B cell (primary cell): Measurements from ENCODE around the gene ANKRD13C. TPM values are rescaled to one million over a fixed set of nuclear protein-coding genes. Genes with fewer than 3 reads are reported as not detected.

Experiments
- ATAC-seq: fragments of 200-7000 bp; cut with Tn5 transposase; one replicate; pipeline ENCODE4 v1.10.0; 2021; ENCODE audit warnings: low read depth, mild to moderate bottlenecking, moderate number of reproducible peaks, moderate library complexity
- CTCF ChIA-PET: fragments of 350-600 bp; sonication (Branson Sonifier 250); formaldehyde crosslinking; loops from one replicate; lab custom pipeline; 2021; ENCODE audit warnings: antibody characterized with exemption, inconsistent platforms; lab: Charles Lee
- POLR2A ChIA-PET: fragments of 350-600 bp; sonication (Branson Sonifier 250); formaldehyde crosslinking; loops from one replicate; lab custom pipeline; 2021; ENCODE audit warnings: antibody characterized with exemption; lab: Charles Lee
- DNase-seq: peaks from one replicate; pipeline ENCODE4 v3.0.0; 2013
- H2AFZ ChIP-seq: 2 replicates; pipeline ENCODE4 v1.6.1; 2012; ENCODE audit warnings: mild to moderate bottlenecking, low read depth, low read length; ENCODE audit not compliant: insufficient read depth, poor library complexity, severe bottlenecking
- H3K27ac ChIP-seq, 2 donors: 1 replicate in 1 of 2; 2 replicates in 1 of 2; pipeline ENCODE4 v1.5.1; 2012 to 2013; ENCODE audit warnings: low read length in 2 of 2, mild to moderate bottlenecking in 2 of 2, moderate library complexity in 1 of 2
- H3K27me3 ChIP-seq, 4 experiments: fragments of 200-600 bp in 1 of 4; sonication (generic) in 1 of 4; replicated peaks in 1 of 4; 1 replicate in 2 of 4; 2 replicates in 2 of 4; pipeline versions ENCODE4 v1.6.1 to v1.7.0; 2013 to 2016; ENCODE audit warnings: low read length in 3 of 4, mild to moderate bottlenecking in 2 of 4, mixed read lengths in 1 of 4, moderate library complexity in 1 of 4; ENCODE audit not compliant: insufficient read depth in 4 of 4, control insufficient read depth in 3 of 4; ENCODE audit errors: control extremely low read depth in 1 of 4
- H3K36me3 ChIP-seq, 2 experiments: replicated peaks in 1 of 2; 1 replicate in 1 of 2; 2 replicates in 1 of 2; pipeline versions ENCODE4 v1.6.1 to v1.7.1; 2013; ENCODE audit warnings: low read length in 1 of 2; ENCODE audit not compliant: insufficient read depth in 2 of 2, control insufficient read depth in 1 of 2; ENCODE audit errors: control extremely low read depth in 1 of 2, extremely low read depth in 1 of 2
- H3K4me1 ChIP-seq, 2 donors: fragments of 200-600 bp in 1 of 2; sonication (generic) in 1 of 2; 1 replicate in 1 of 2; 2 replicates in 1 of 2; pipeline versions ENCODE4 v1.5.1 to v1.6.1; 2013 to 2017; ENCODE audit warnings: low read length in 2 of 2; ENCODE audit not compliant: control insufficient read depth in 2 of 2, insufficient read depth in 2 of 2
- H3K4me2 ChIP-seq: replicated peaks from 2 replicates; pipeline ENCODE3; 2012; ENCODE audit warnings: mild to moderate bottlenecking, low read depth, low read length; ENCODE audit not compliant: poor library complexity, severe bottlenecking
- H3K4me3 ChIP-seq, 5 experiments: fragments of 200-600 bp in 1 of 5; sonication (generic) in 1 of 5; 1 replicate in 3 of 5; 2 replicates in 2 of 5; pipeline versions ENCODE4 v1.5.1 to v1.7.0; 2011 to 2016; ENCODE audit warnings: low read length in 4 of 5, mild to moderate bottlenecking in 4 of 5, low read depth in 2 of 5, control low read depth in 1 of 5, moderate library complexity in 1 of 5; ENCODE audit not compliant: insufficient read depth in 1 of 5; ENCODE audit errors: control extremely low read depth in 1 of 5, extremely low read depth in 1 of 5
- H3K79me2 ChIP-seq: fragments of 200-600 bp; sonication (generic); one replicate; pipeline ENCODE4 v1.6.0; 2016; ENCODE audit warnings: low read length; ENCODE audit not compliant: control insufficient read depth, insufficient read depth
- H3K9ac ChIP-seq: fragments of 200-600 bp; sonication (generic); 2 replicates; pipeline ENCODE4 v1.6.1; 2017; ENCODE audit warnings: mild to moderate bottlenecking, low read length, moderate library complexity
- H3K9me3 ChIP-seq, 3 donors: one replicate each; pipeline versions ENCODE4 v1.6.1 to v1.7.1; 2013; ENCODE audit warnings: low read length in 2 of 3; ENCODE audit not compliant: control insufficient read depth in 2 of 3, insufficient read depth in 1 of 3; ENCODE audit errors: control extremely low read depth in 1 of 3
- H4K20me1 ChIP-seq: 2 replicates; pipeline ENCODE4 v1.6.0; 2012; ENCODE audit warnings: mild to moderate bottlenecking, low read length; ENCODE audit not compliant: insufficient read depth, control insufficient read depth, poor library complexity, severe bottlenecking
- H3K27ac Mint-ChIP-seq: one replicate; pipeline ENCODE4 v1.8.0; 2021; ENCODE audit warnings: mixed read lengths
- H3K27me3 Mint-ChIP-seq: one replicate; pipeline ENCODE4 v1.8.0; 2021; ENCODE audit warnings: mixed read lengths
- H3K4me1 Mint-ChIP-seq: one replicate; pipeline ENCODE4 v1.8.0; 2021; ENCODE audit warnings: mixed read lengths
- H3K4me3 Mint-ChIP-seq: one replicate; pipeline ENCODE4 v1.8.0; 2021; ENCODE audit warnings: mixed read lengths
- H3K9me3 Mint-ChIP-seq: one replicate; pipeline ENCODE4 v1.8.0; 2022; ENCODE audit warnings: mixed read lengths; ENCODE audit not compliant: insufficient read depth
- CTCF ChIP-seq: fragments of 200-600 bp; IDR thresholded peaks from one replicate; pipeline ENCODE4 v1.8.0; 2022; ENCODE audit warnings: antibody characterized with exemption, mild to moderate bottlenecking
- EZH2 ChIP-seq: IDR thresholded peaks from 2 replicates; pipeline ENCODE4 v1.6.1; 2012; ENCODE audit warnings: borderline replicate concordance, low read depth, mild to moderate bottlenecking, moderate library complexity, low read length; ENCODE audit not compliant: insufficient read depth, poor library complexity, severe bottlenecking
- WGBS: methylation state at CpG from one replicate; pipeline ENCODE4 v1.1.5; 2013; ENCODE audit warnings: missing lambda C conversion rate; ENCODE audit not compliant: insufficient coverage; 5-methylcytosine and 5-hydroxymethylcytosine counted together
- intact Hi-C: fragments of 100-400 bp; cut with micrococcal nuclease; formaldehyde crosslinking; loops from one replicate; pipeline ENCODE4 v1.10.0; 2022
- polyA plus RNA-seq: library from polyadenylated mRNA; depleted of rRNA; stranded (reverse); fragments of >200 nt; gene quantifications from 2 replicates; pipeline ENCODE4 v1.2.3, GENCODE V29; 2012
- total RNA-seq, 2 donors: library from RNA; stranded (reverse); fragments of 120-200 nt in 1 of 2; gene quantifications; 1 replicate in 1 of 2; 2 replicates in 1 of 2; pipeline versions ENCODE4 v1.2.3 to v1.2.4, GENCODE V29; 2013 to 2022

Gene ANKRD13C
- total and polyA plus RNA-seq, 2 donors (not counting 1 experiment from before 2014, with no cell fraction given) = 7.9 to 29.9 TPM

GRCh38 chr1:70222716-70223235 lies 131.7 kb downstream of the ANKRD13C start:
- Histone ChIP-seq H3K4me2 (peak overlapping the region; percentile 67), H3K36me3 (peaks cover 3 to 26% of the 10 kb centered on the region in 2 experiments), H3K79me2 (peaks cover 85% of the 10 kb centered on the region), H4K20me1 (peaks cover 19% of the 10 kb centered on the region), H3K4me1 (peaks cover 11 to 27% of the 10 kb centered on the region in 2 donors), H3K27me3 (no peaks in the 10 kb centered on the region), H3K27ac (peak overlapping the region; percentile 94), H2AFZ (no peak overlapping the region), H3K9ac (peak overlapping the region; percentile 86), H3K9me3 (no peaks in the 10 kb centered on the region), H3K4me3 (peak overlapping the region in 1 of 5 experiments; percentile 69)
- Mint-ChIP-seq H3K9me3 (no peaks in the 10 kb centered on the region), H3K27me3 (no peaks in the 10 kb centered on the region), H3K27ac (no peak overlapping the region), H3K4me1 (peaks cover 59% of the 10 kb centered on the region), H3K4me3 (peak overlapping the region; percentile 32)
- DNase-seq (no peak), ATAC-seq (no peak)
- no peak for TF ChIP-seq EZH2
- TF ChIP-seq CTCF = no peak
- POLR2A ChIA-PET = interaction anchor here (0.6 kb wide), 1 partner anchor 23 kb away, joined by 3 read pairs; no protein-coding TSS in a partner anchor
- intact Hi-C loops = no loop called here
- WGBS = no CpG with 5 or more reads among the region's 3 CpGs
- CTCF ChIA-PET = interaction anchor here (1.0 kb wide), 1 partner anchor 17 kb away, joined by 3 read pairs; no protein-coding TSS in a partner anchor
